HG03039 (cell line): ENCODE measurements around the gene SPPL3.
A peak's percentile ranks its signal among the peaks of the same experiment; 100 is the strongest.
"Not testable (repeated sequence)": the region's sequence is repeated elsewhere in the genome, so short reads cannot be mapped to it uniquely, and the experiment has no call there.

Source experiments
- ATAC-seq: cut with Tn5 transposase; IDR thresholded peaks from one replicate; pipeline ENCODE4 v1.9.1; 2021; ENCODE audit warnings: mild to moderate bottlenecking, moderate library complexity; ENCODE audit not compliant: unreplicated experiment

Gene SPPL3

GRCh38 chr12:120921637-120922036 lies 17.5 kb upstream of the SPPL3 start:
- ATAC-seq, result no peak

GRCh38 chr12:120920178-120920577 lies 16.0 kb upstream of the SPPL3 start:
- no peak for ATAC-seq

GRCh38 chr12:120917748-120918147 lies 13.6 kb upstream of the SPPL3 start:
- no peak for ATAC-seq

GRCh38 chr12:120916561-120916960 lies 12.4 kb upstream of the SPPL3 start:
- no peak for ATAC-seq

- ATAC-seq, result no peak
Observed at GRCh38 chr12:120914794-120915193, 10.6 kb upstream of the SPPL3 start.

GRCh38 chr12:120909633-120910298 lies 5.6 kb upstream of the SPPL3 start:
- ATAC-seq, result no peak

GRCh38 chr12:120905856-120906384 lies 1.8 kb upstream of the SPPL3 start:
- no peak for ATAC-seq

GRCh38 chr12:120903412-120904196 lies 554 bp downstream of the SPPL3 start:
- ATAC-seq, result peak; percentile 38

- no peak for ATAC-seq
Observed at GRCh38 chr12:120902846-120903411, 1.2 kb downstream of the SPPL3 start.

GRCh38 chr12:120901818-120902217 lies 2.3 kb downstream of the SPPL3 start:
- ATAC-seq, result no peak

- ATAC-seq, result not testable (repeated sequence)
Observed at GRCh38 chr12:120901101-120901500, 3.1 kb downstream of the SPPL3 start.

GRCh38 chr12:120895532-120895931 lies 8.6 kb downstream of the SPPL3 start:
- no peak for ATAC-seq

- ATAC-seq, result no peak
Observed at GRCh38 chr12:120892265-120892664, 11.9 kb downstream of the SPPL3 start.

GRCh38 chr12:120890963-120891362 lies 13.2 kb downstream of the SPPL3 start:
- ATAC-seq, result no peak

- no peak for ATAC-seq
Observed at GRCh38 chr12:120887253-120888043, 16.7 kb downstream of the SPPL3 start.

GRCh38 chr12:120886199-120887018 lies 17.7 kb downstream of the SPPL3 start:
- ATAC-seq, result no peak

- no peak for ATAC-seq
Observed at GRCh38 chr12:120885521-120885920, 18.6 kb downstream of the SPPL3 start.

GRCh38 chr12:120884644-120885043 lies 19.5 kb downstream of the SPPL3 start:
- no peak for ATAC-seq

GRCh38 chr12:120882055-120882555 lies 22.1 kb downstream of the SPPL3 start:
- ATAC-seq, result no peak

- ATAC-seq, result no peak
Observed at GRCh38 chr12:120879718-120880300, 24.3 kb downstream of the SPPL3 start.
